ENCODE data around the gene RAB44. TPM values are rescaled to one million over a fixed set of nuclear protein-coding genes. Genes with fewer than 3 reads are reported as not detected.

Gene RAB44
- total RNA-seq, 1 donor from 2014 or later: not detected

GRCh38 chr6:36686668-36687513 lies 10.7 kb upstream of the RAB44 start:
- H3K4me1 ChIP-seq (ENCODE audit: control insufficient read depth in 3 of 3, insufficient read depth in 3 of 3, low read length in 3 of 3): peaks cover 16 to 39% (median 18%) of the 10 kb centered on the region in 3 donors
- no peak overlapping the region for H3K4me3 ChIP-seq (ENCODE audit: low read length in 3 of 3)
- H3K27ac ChIP-seq (ENCODE audit: low read depth, low read length): no peak overlapping the region
- H3K9me3 ChIP-seq (ENCODE audit: control insufficient read depth in 3 of 3, low read length in 3 of 3): no peaks in the 10 kb centered on the region
- peaks cover 23 to 37% (median 34%) of the 10 kb centered on the region in 3 donors for H3K36me3 ChIP-seq (ENCODE audit: control insufficient read depth in 3 of 3, insufficient read depth in 3 of 3, low read length in 3 of 3)
- no peak overlapping the region for H3K9ac ChIP-seq (ENCODE audit: low read depth in 1 of 3, low read length in 3 of 3)
- no peaks in the 10 kb centered on the region for H3K27me3 ChIP-seq (ENCODE audit: control insufficient read depth in 3 of 3, insufficient read depth in 3 of 3, low read length in 3 of 3)

GRCh38 chr6:36688063-36688738 lies 9.4 kb upstream of the RAB44 start:
- Histone ChIP-seq H3K4me3 (ENCODE audit: low read length in 3 of 3) (no peak overlapping the region), H3K27me3 (ENCODE audit: control insufficient read depth in 3 of 3, insufficient read depth in 3 of 3, low read length in 3 of 3) (no peaks in the 10 kb centered on the region), H3K9me3 (ENCODE audit: control insufficient read depth in 3 of 3, low read length in 3 of 3) (no peaks in the 10 kb centered on the region), H3K36me3 (ENCODE audit: control insufficient read depth in 3 of 3, insufficient read depth in 3 of 3, low read length in 3 of 3) (peaks cover 23 to 37% (median 34%) of the 10 kb centered on the region in 3 donors), H3K27ac (ENCODE audit: low read depth, low read length) (no peak overlapping the region), H3K4me1 (ENCODE audit: control insufficient read depth in 3 of 3, insufficient read depth in 3 of 3, low read length in 3 of 3) (peaks cover 7 to 39% (median 14%) of the 10 kb centered on the region in 3 donors), H3K9ac (ENCODE audit: low read depth in 1 of 3, low read length in 3 of 3) (no peak overlapping the region)

GRCh38 chr6:36688739-36689075 lies 8.9 kb upstream of the RAB44 start:
- Histone ChIP-seq H3K4me3 (ENCODE audit: low read length in 3 of 3) (no peak overlapping the region), H3K36me3 (ENCODE audit: control insufficient read depth in 3 of 3, insufficient read depth in 3 of 3, low read length in 3 of 3) (peaks cover 23 to 35% (median 34%) of the 10 kb centered on the region in 3 donors), H3K4me1 (ENCODE audit: control insufficient read depth in 3 of 3, insufficient read depth in 3 of 3, low read length in 3 of 3) (peaks cover 4 to 38% (median 10%) of the 10 kb centered on the region in 3 donors), H3K27me3 (ENCODE audit: control insufficient read depth in 3 of 3, insufficient read depth in 3 of 3, low read length in 3 of 3) (no peaks in the 10 kb centered on the region), H3K9me3 (ENCODE audit: control insufficient read depth in 3 of 3, low read length in 3 of 3) (no peaks in the 10 kb centered on the region), H3K9ac (ENCODE audit: low read depth in 1 of 3, low read length in 3 of 3) (no peak overlapping the region), H3K27ac (ENCODE audit: low read depth, low read length) (no peak overlapping the region)

GRCh38 chr6:36691011-36691410 lies 6.6 kb upstream of the RAB44 start:
- no peaks in the 10 kb centered on the region for H3K27me3 ChIP-seq (ENCODE audit: control insufficient read depth in 3 of 3, insufficient read depth in 3 of 3, low read length in 3 of 3)
- no peaks in the 10 kb centered on the region for H3K9me3 ChIP-seq (ENCODE audit: control insufficient read depth in 3 of 3, low read length in 3 of 3)
- peaks cover 4 to 25% (median 10%) of the 10 kb centered on the region in 3 donors for H3K4me1 ChIP-seq (ENCODE audit: control insufficient read depth in 3 of 3, insufficient read depth in 3 of 3, low read length in 3 of 3)
- H3K4me3 ChIP-seq (ENCODE audit: low read length in 3 of 3): no peak overlapping the region
- H3K36me3 ChIP-seq (ENCODE audit: control insufficient read depth in 3 of 3, insufficient read depth in 3 of 3, low read length in 3 of 3): peaks cover 10 to 13% (median 12%) of the 10 kb centered on the region in 3 donors
- no peak overlapping the region for H3K9ac ChIP-seq (ENCODE audit: low read depth in 1 of 3, low read length in 3 of 3)
- H3K27ac ChIP-seq (ENCODE audit: low read depth, low read length): no peak overlapping the region

GRCh38 chr6:36691612-36692011 lies 6.0 kb upstream of the RAB44 start:
- H3K27ac ChIP-seq (ENCODE audit: low read depth, low read length): no peak overlapping the region

GRCh38 chr6:36692220-36692619 lies 5.4 kb upstream of the RAB44 start:
- peaks cover 4 to 21% (median 10%) of the 10 kb centered on the region in 3 donors for H3K4me1 ChIP-seq (ENCODE audit: control insufficient read depth in 3 of 3, insufficient read depth in 3 of 3, low read length in 3 of 3)
- peak overlapping the region in 1 of 3 donors; percentile 57 for H3K9ac ChIP-seq (ENCODE audit: low read depth in 1 of 3, low read length in 3 of 3)
- H3K27ac ChIP-seq (ENCODE audit: low read depth, low read length): no peak overlapping the region

More at GRCh38 chr6:36691612-36692011, 6.0 kb upstream of the RAB44 start:
- H3K27me3 ChIP-seq (ENCODE audit: control insufficient read depth in 3 of 3, insufficient read depth in 3 of 3, low read length in 3 of 3): no peaks in the 10 kb centered on the region
- H3K9ac ChIP-seq (ENCODE audit: low read depth in 1 of 3, low read length in 3 of 3): peak overlapping the region in 1 of 3 donors; percentile 16
- H3K4me1 ChIP-seq (ENCODE audit: control insufficient read depth in 3 of 3, insufficient read depth in 3 of 3, low read length in 3 of 3): peaks cover 4 to 21% (median 10%) of the 10 kb centered on the region in 3 donors
- no peak overlapping the region for H3K4me3 ChIP-seq (ENCODE audit: low read length in 3 of 3)
- no peaks in the 10 kb centered on the region for H3K9me3 ChIP-seq (ENCODE audit: control insufficient read depth in 3 of 3, low read length in 3 of 3)
- peaks cover 5 to 7% (median 5%) of the 10 kb centered on the region in 3 donors for H3K36me3 ChIP-seq (ENCODE audit: control insufficient read depth in 3 of 3, insufficient read depth in 3 of 3, low read length in 3 of 3)

GRCh38 chr6:36692861-36693702 lies 4.5 kb upstream of the RAB44 start:
- Histone ChIP-seq H3K9me3 (ENCODE audit: control insufficient read depth in 3 of 3, low read length in 3 of 3) (no peaks in the 10 kb centered on the region), H3K36me3 (ENCODE audit: control insufficient read depth in 3 of 3, insufficient read depth in 3 of 3, low read length in 3 of 3) (no peaks in the 10 kb centered on the region), H3K27me3 (ENCODE audit: control insufficient read depth in 3 of 3, insufficient read depth in 3 of 3, low read length in 3 of 3) (no peaks in the 10 kb centered on the region), H3K4me1 (ENCODE audit: control insufficient read depth in 3 of 3, insufficient read depth in 3 of 3, low read length in 3 of 3) (peaks cover 4 to 21% (median 10%) of the 10 kb centered on the region in 3 donors), H3K4me3 (ENCODE audit: low read length in 3 of 3) (no peak overlapping the region), H3K27ac (ENCODE audit: low read depth, low read length) (peak overlapping the region; percentile 20), H3K9ac (ENCODE audit: low read depth in 1 of 3, low read length in 3 of 3) (peak overlapping the region in 2 of 3 donors; percentile 47 to 55)

More at GRCh38 chr6:36692220-36692619, 5.4 kb upstream of the RAB44 start:
- no peaks in the 10 kb centered on the region for H3K27me3 ChIP-seq (ENCODE audit: control insufficient read depth in 3 of 3, insufficient read depth in 3 of 3, low read length in 3 of 3)
- H3K36me3 ChIP-seq (ENCODE audit: control insufficient read depth in 3 of 3, insufficient read depth in 3 of 3, low read length in 3 of 3): peaks cover 0 to 3% (median 0%) of the 10 kb centered on the region in 3 donors
- H3K4me3 ChIP-seq (ENCODE audit: low read length in 3 of 3): no peak overlapping the region
- H3K9me3 ChIP-seq (ENCODE audit: control insufficient read depth in 3 of 3, low read length in 3 of 3): no peaks in the 10 kb centered on the region

GRCh38 chr6:36694616-36695015 lies 3.0 kb upstream of the RAB44 start:
- H3K36me3 ChIP-seq (ENCODE audit: control insufficient read depth in 3 of 3, insufficient read depth in 3 of 3, low read length in 3 of 3): no peaks in the 10 kb centered on the region
- peaks cover 4 to 21% (median 10%) of the 10 kb centered on the region in 3 donors for H3K4me1 ChIP-seq (ENCODE audit: control insufficient read depth in 3 of 3, insufficient read depth in 3 of 3, low read length in 3 of 3)
- H3K27ac ChIP-seq (ENCODE audit: low read depth, low read length): no peak overlapping the region
- no peaks in the 10 kb centered on the region for H3K27me3 ChIP-seq (ENCODE audit: control insufficient read depth in 3 of 3, insufficient read depth in 3 of 3, low read length in 3 of 3)
- H3K4me3 ChIP-seq (ENCODE audit: low read length in 3 of 3): no peak overlapping the region
- H3K9ac ChIP-seq (ENCODE audit: low read depth in 1 of 3, low read length in 3 of 3): no peak overlapping the region
- H3K9me3 ChIP-seq (ENCODE audit: control insufficient read depth in 3 of 3, low read length in 3 of 3): no peaks in the 10 kb centered on the region

GRCh38 chr6:36695414-36695813 lies 2.2 kb upstream of the RAB44 start:
- H3K27ac ChIP-seq (ENCODE audit: low read depth, low read length): no peak overlapping the region
- no peaks in the 10 kb centered on the region for H3K27me3 ChIP-seq (ENCODE audit: control insufficient read depth in 3 of 3, insufficient read depth in 3 of 3, low read length in 3 of 3)
- H3K9ac ChIP-seq (ENCODE audit: low read depth in 1 of 3, low read length in 3 of 3): no peak overlapping the region
- H3K36me3 ChIP-seq (ENCODE audit: control insufficient read depth in 3 of 3, insufficient read depth in 3 of 3, low read length in 3 of 3): no peaks in the 10 kb centered on the region
- no peaks in the 10 kb centered on the region for H3K9me3 ChIP-seq (ENCODE audit: control insufficient read depth in 3 of 3, low read length in 3 of 3)
- H3K4me1 ChIP-seq (ENCODE audit: control insufficient read depth in 3 of 3, insufficient read depth in 3 of 3, low read length in 3 of 3): peaks cover 4 to 21% (median 10%) of the 10 kb centered on the region in 3 donors
- H3K4me3 ChIP-seq (ENCODE audit: low read length in 3 of 3): no peak overlapping the region
